Loucy (cell line): Measurements from ENCODE around the gene LMO4.

Source experiments
- H2AFZ ChIP-seq: fragments of 200-600 bp; sonication (generic); 2 replicates; pipeline ENCODE4 v1.6.0; 2016; ENCODE audit warnings: antibody characterized with exemption, mild to moderate bottlenecking, low read length, moderate library complexity
- H3F3A ChIP-seq: fragments of 200-600 bp; 2 replicates; pipeline ENCODE4 v1.6.0; 2016; ENCODE audit warnings: antibody characterized with exemption, low read depth, mild to moderate bottlenecking
- H3K27me3 ChIP-seq: fragments of 200-600 bp; sonication (generic); 2 replicates; pipeline ENCODE4 v1.6.1; 2014; ENCODE audit warnings: low read length, mild to moderate bottlenecking; ENCODE audit not compliant: insufficient read depth, poor library complexity, severe bottlenecking
- H3K36me3 ChIP-seq: fragments of 200-600 bp; sonication (generic); 2 replicates; pipeline ENCODE4 v1.6.1; 2016; ENCODE audit warnings: low read length; ENCODE audit not compliant: insufficient read depth
- H3K4me1 ChIP-seq: fragments of 200-600 bp; sonication (generic); 2 replicates; pipeline ENCODE4 v1.5.1; 2014; ENCODE audit warnings: low read length, mild to moderate bottlenecking; ENCODE audit not compliant: insufficient read depth, poor library complexity, severe bottlenecking
- H3K4me2 ChIP-seq: fragments of 200-600 bp; sonication (generic); 2 replicates; pipeline ENCODE4 v1.6.0; 2014; ENCODE audit warnings: antibody characterized with exemption, low read length, low read depth, mild to moderate bottlenecking; ENCODE audit not compliant: poor library complexity, severe bottlenecking
- H3K4me3 ChIP-seq: fragments of 200-600 bp; sonication (generic); 2 replicates; pipeline ENCODE4 v1.5.1; 2014; ENCODE audit warnings: low read length, mild to moderate bottlenecking, mixed read lengths; ENCODE audit not compliant: poor library complexity, severe bottlenecking
- H3K79me2 ChIP-seq: fragments of 200-600 bp; sonication (generic); 2 replicates; pipeline ENCODE4 v1.6.1; 2014; ENCODE audit warnings: low read length; ENCODE audit not compliant: insufficient read depth
- H3K9ac ChIP-seq: fragments of 200-600 bp; sonication (generic); 2 replicates; pipeline ENCODE4 v1.6.0; 2014; ENCODE audit warnings: mild to moderate bottlenecking, low read depth, low read length, moderate library complexity; ENCODE audit not compliant: poor library complexity, severe bottlenecking
- H3K9me2 ChIP-seq: fragments of 200-600 bp; sonication (generic); replicated peaks from 2 replicates; pipeline ENCODE4 v1.6.1; 2016; ENCODE audit warnings: low read depth, low read length, mixed read lengths
- H3K9me3 ChIP-seq: fragments of 200-600 bp; sonication (generic); 2 replicates; pipeline ENCODE4 v1.6.1; 2014; ENCODE audit warnings: mild to moderate bottlenecking, antibody characterized with exemption, low read length, low read depth; ENCODE audit not compliant: insufficient read depth
- H4K20me1 ChIP-seq: fragments of 200-600 bp; sonication (generic); 2 replicates; pipeline ENCODE4 v1.6.0; 2014; ENCODE audit warnings: antibody characterized with exemption, low read length, mild to moderate bottlenecking; ENCODE audit not compliant: insufficient read depth, poor library complexity, severe bottlenecking
- EZH2phosphoT487 ChIP-seq: fragments of 200-600 bp; IDR thresholded peaks from 2 replicates; pipeline ENCODE4 v1.6.1; 2018; ENCODE audit warnings: antibody characterized with exemption, mild to moderate bottlenecking, moderate library complexity, borderline replicate concordance
- TF ChIP-seq, protein P1 (sequence below): fragments of 200-600 bp; sonication (generic); conservative IDR thresholded peaks from 2 replicates; pipeline ENCODE4 v1.5.1; 2014; ENCODE audit warnings: mild to moderate bottlenecking, antibody characterized with exemption, low read length

LMO4 gene

GRCh38 chr1:87389011-87389410 lies 60.3 kb downstream of the LMO4 start:
- TF ChIP-seq, protein P1, sequence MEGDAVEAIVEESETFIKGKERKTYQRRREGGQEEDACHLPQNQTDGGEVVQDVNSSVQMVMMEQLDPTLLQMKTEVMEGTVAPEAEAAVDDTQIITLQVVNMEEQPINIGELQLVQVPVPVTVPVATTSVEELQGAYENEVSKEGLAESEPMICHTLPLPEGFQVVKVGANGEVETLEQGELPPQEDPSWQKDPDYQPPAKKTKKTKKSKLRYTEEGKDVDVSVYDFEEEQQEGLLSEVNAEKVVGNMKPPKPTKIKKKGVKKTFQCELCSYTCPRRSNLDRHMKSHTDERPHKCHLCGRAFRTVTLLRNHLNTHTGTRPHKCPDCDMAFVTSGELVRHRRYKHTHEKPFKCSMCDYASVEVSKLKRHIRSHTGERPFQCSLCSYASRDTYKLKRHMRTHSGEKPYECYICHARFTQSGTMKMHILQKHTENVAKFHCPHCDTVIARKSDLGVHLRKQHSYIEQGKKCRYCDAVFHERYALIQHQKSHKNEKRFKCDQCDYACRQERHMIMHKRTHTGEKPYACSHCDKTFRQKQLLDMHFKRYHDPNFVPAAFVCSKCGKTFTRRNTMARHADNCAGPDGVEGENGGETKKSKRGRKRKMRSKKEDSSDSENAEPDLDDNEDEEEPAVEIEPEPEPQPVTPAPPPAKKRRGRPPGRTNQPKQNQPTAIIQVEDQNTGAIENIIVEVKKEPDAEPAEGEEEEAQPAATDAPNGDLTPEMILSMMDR = no peak
- no peak for TF ChIP-seq EZH2phosphoT487
- H3K27me3 ChIP-seq = no peaks in the 10 kb centered on the region
- no peak overlapping the region for H2AFZ ChIP-seq
- no peaks in the 10 kb centered on the region for H3K36me3 ChIP-seq
- no peak overlapping the region for H3K9ac ChIP-seq
- no peaks in the 10 kb centered on the region for H3K79me2 ChIP-seq
- peaks cover 9% of the 10 kb centered on the region for H3K4me1 ChIP-seq
- H3F3A ChIP-seq = no peaks in the 10 kb centered on the region
- no peaks in the 10 kb centered on the region for H3K9me2 ChIP-seq
- H3K4me3 ChIP-seq = no peak overlapping the region
- no peaks in the 10 kb centered on the region for H3K9me3 ChIP-seq
- H4K20me1 ChIP-seq = no peaks in the 10 kb centered on the region
- H3K4me2 ChIP-seq = no peak overlapping the region

GRCh38 chr1:87389546-87389945 lies 60.9 kb downstream of the LMO4 start:
- H4K20me1 ChIP-seq = no peaks in the 10 kb centered on the region
- H3K9me3 ChIP-seq = no peaks in the 10 kb centered on the region
- H3K9me2 ChIP-seq = no peaks in the 10 kb centered on the region
- no peak overlapping the region for H2AFZ ChIP-seq
- H3K4me1 ChIP-seq = peaks cover 15% of the 10 kb centered on the region
- no peak overlapping the region for H3K4me3 ChIP-seq
- H3F3A ChIP-seq = no peaks in the 10 kb centered on the region
- no peaks in the 10 kb centered on the region for H3K36me3 ChIP-seq
- H3K27me3 ChIP-seq = no peaks in the 10 kb centered on the region
- H3K4me2 ChIP-seq = no peak overlapping the region
- no peak overlapping the region for H3K9ac ChIP-seq
- no peaks in the 10 kb centered on the region for H3K79me2 ChIP-seq
- TF ChIP-seq, protein P1 = no peak
- no peak for TF ChIP-seq EZH2phosphoT487

- no peaks in the 10 kb centered on the region for H3K27me3 ChIP-seq
- no peaks in the 10 kb centered on the region for H3F3A ChIP-seq
- H3K36me3 ChIP-seq = no peaks in the 10 kb centered on the region
- TF ChIP-seq, protein P1 = no peak
- no peak for TF ChIP-seq EZH2phosphoT487
- H3K79me2 ChIP-seq = no peaks in the 10 kb centered on the region
- no peaks in the 10 kb centered on the region for H3K9me3 ChIP-seq
- no peak overlapping the region for H3K4me2 ChIP-seq
- peaks cover 15% of the 10 kb centered on the region for H3K4me1 ChIP-seq
- no peaks in the 10 kb centered on the region for H3K9me2 ChIP-seq
- H3K4me3 ChIP-seq = no peak overlapping the region
- no peak overlapping the region for H3K9ac ChIP-seq
- H2AFZ ChIP-seq = no peak overlapping the region
- H4K20me1 ChIP-seq = no peaks in the 10 kb centered on the region
These were observed 63.8 kb downstream of the LMO4 start for GRCh38 chr1:87392248-87393192.
